K562 (cell line): Measurements from ENCODE around the gene NFAM1.

ENCODE experiments used
- COPS2 ChIP-seq: fragments of 450-650 bp; conservative IDR thresholded peaks from 2 replicates; pipeline ENCODE4 v1.6.1; 2016; ENCODE audit warnings: mild to moderate bottlenecking, moderate library complexity
- GABPA ChIP-seq: fragments of 200-800 bp; sonication (Bioruptor generic); conservative IDR thresholded peaks from 2 replicates; pipeline ENCODE4 v1.6.1; 2016; ENCODE audit warnings: low read depth, missing genetic modification characterization, missing compliant biosample characterization
- HDAC2 ChIP-seq: fragments of 450-650 bp; IDR thresholded peaks from 2 replicates; pipeline ENCODE4 v1.6.1; 2016; ENCODE audit warnings: mild to moderate bottlenecking
- HDAC8 ChIP-seq: fragments of 450-650 bp; IDR thresholded peaks from 2 replicates; pipeline ENCODE4 v1.6.1; 2016; ENCODE audit warnings: mild to moderate bottlenecking, missing genetic modification characterization, moderate library complexity, missing compliant biosample characterization
- JUN ChIP-seq, 2 experiments: sonication (generic) in 1 of 2; formaldehyde crosslinking in 1 of 2; IDR thresholded peaks; 2 replicates each; pipeline versions ENCODE4 v1.6.1 to v1.8.0; 2012 to 2022; ENCODE audit warnings: borderline replicate concordance in 2 of 2, mild to moderate bottlenecking in 2 of 2, improper control_type of control experiment in 1 of 2, low read depth in 1 of 2, low read length in 1 of 2, missing genetic modification reagents in 1 of 2
- KAT2B ChIP-seq: IDR thresholded peaks from one replicate; pipeline ENCODE4 v1.6.1; 2012; ENCODE audit warnings: low read depth, mild to moderate bottlenecking, control low read depth, inconsistent platforms, low read length, moderate library complexity
- NR3C1 ChIP-seq: sonication (generic); formaldehyde crosslinking; IDR thresholded peaks from 2 replicates; pipeline ENCODE4 v1.8.1; 2022; ENCODE audit warnings: missing genetic modification reagents
- POLR2A ChIP-seq: fragments of 450-650 bp; conservative IDR thresholded peaks from 2 replicates; pipeline ENCODE4 v1.6.1; 2016
- RAD21 ChIP-seq, 2 experiments: fragments of 250-450 bp in 1 of 2; fragments of 450-650 bp in 1 of 2; sonication (Bioruptor Pico) in 1 of 2; formaldehyde crosslinking in 1 of 2; IDR thresholded peaks in 1 of 2; conservative IDR thresholded peaks in 1 of 2; 2 replicates each; pipeline versions ENCODE4 v1.4.0 to v1.8.0; 2020 to 2022; ENCODE audit warnings: mild to moderate bottlenecking in 2 of 2, moderate library complexity in 1 of 2
- RBFOX2 ChIP-seq: fragments of 200-400 bp; formaldehyde crosslinking; IDR thresholded peaks from 2 replicates; pipeline ENCODE4 v1.6.1; 2017; ENCODE audit warnings: low read depth, mild to moderate bottlenecking, low read length, moderate library complexity
- SMC3 ChIP-seq: conservative IDR thresholded peaks from 2 replicates; pipeline ENCODE4 v1.6.1; 2011; ENCODE audit warnings: low read depth, low read length, improper control_type of control experiment; ENCODE audit not compliant: insufficient read depth
- ZNF274 ChIP-seq: IDR thresholded peaks from 2 replicates; pipeline ENCODE4 v1.6.1; 2011; ENCODE audit warnings: low read depth, mild to moderate bottlenecking, low read length, moderate library complexity, borderline replicate concordance
- TF ChIP-seq, protein P1 (sequence below), 3 experiments: IDR thresholded peaks in 2 of 3; conservative IDR thresholded peaks in 1 of 3; 2 replicates each; pipeline ENCODE4 v1.5.1; 2011 to 2012; ENCODE audit warnings: low read length in 3 of 3, mild to moderate bottlenecking in 3 of 3, control low read depth in 2 of 3, improper control_type of control experiment in 1 of 3, inconsistent platforms in 1 of 3, low read depth in 1 of 3, mixed read lengths in 1 of 3, moderate library complexity in 1 of 3; ENCODE audit not compliant: insufficient read depth in 2 of 3

DNA sequence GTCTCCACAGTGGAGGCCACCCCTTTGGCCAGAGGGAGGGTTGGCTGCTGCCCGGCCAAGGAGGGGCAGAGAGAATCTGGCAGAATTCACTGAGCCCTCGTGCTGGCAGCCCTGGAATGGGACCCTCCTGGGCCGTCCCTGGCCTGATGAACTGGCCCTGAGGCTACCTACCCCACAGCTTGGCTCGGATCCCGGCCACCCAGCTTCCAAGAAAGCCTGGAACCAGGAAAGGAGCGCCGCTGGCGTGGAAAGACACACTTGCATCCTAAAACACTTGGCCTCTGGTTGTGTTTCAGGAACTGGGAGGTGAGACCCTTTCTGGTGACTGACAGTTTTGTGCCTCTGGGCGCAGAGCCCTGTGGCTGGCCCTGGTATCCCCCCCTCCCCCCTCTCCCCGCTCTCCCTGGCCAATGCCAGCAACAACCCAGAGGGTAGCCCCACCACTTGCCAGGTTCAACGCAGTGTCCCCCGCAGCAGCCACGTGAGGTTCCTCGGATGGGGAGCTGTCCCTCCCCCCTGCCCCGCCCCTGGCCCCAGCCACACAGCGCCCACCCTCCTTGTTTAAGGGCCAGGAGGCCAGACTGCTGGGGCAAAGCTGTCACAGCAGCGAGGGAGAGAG is 693 bp downstream of the NFAM1 start:
- TF ChIP-seq, protein P1, sequence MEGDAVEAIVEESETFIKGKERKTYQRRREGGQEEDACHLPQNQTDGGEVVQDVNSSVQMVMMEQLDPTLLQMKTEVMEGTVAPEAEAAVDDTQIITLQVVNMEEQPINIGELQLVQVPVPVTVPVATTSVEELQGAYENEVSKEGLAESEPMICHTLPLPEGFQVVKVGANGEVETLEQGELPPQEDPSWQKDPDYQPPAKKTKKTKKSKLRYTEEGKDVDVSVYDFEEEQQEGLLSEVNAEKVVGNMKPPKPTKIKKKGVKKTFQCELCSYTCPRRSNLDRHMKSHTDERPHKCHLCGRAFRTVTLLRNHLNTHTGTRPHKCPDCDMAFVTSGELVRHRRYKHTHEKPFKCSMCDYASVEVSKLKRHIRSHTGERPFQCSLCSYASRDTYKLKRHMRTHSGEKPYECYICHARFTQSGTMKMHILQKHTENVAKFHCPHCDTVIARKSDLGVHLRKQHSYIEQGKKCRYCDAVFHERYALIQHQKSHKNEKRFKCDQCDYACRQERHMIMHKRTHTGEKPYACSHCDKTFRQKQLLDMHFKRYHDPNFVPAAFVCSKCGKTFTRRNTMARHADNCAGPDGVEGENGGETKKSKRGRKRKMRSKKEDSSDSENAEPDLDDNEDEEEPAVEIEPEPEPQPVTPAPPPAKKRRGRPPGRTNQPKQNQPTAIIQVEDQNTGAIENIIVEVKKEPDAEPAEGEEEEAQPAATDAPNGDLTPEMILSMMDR (IDR thresholded peaks at IDR 0.05 in 2 of 3, conservative IDR thresholded peaks at IDR 0.05 in 1 of 3; ENCODE audit: insufficient read depth in 2 of 3, low read depth in 1 of 3, low read length in 3 of 3) = no peak
- TF ChIP-seq JUN (IDR thresholded peaks at IDR 0.05; ENCODE audit: borderline replicate concordance, low read depth, low read length) = no peak
- TF ChIP-seq JUN (CRISPR knock-in tag; IDR thresholded peaks at IDR 0.05; ENCODE audit: borderline replicate concordance) = no peak
- TF ChIP-seq POLR2A = no peak
- no peak for TF ChIP-seq COPS2
- TF ChIP-seq HDAC2 = no peak
- no peak for TF ChIP-seq NR3C1
- TF ChIP-seq ZNF274 = no peak
- TF ChIP-seq HDAC8 (tag) = no peak
- TF ChIP-seq RBFOX2 = no peak
- no peak for TF ChIP-seq SMC3
- no peak for TF ChIP-seq RAD21 (CRISPR knock-in tag; conservative IDR thresholded peaks at IDR 0.05 in 1 of 2, IDR thresholded peaks at IDR 0.05 in 1 of 2)
- TF ChIP-seq GABPA (tag) = no peak
- TF ChIP-seq KAT2B = no peak
